Caco-2 (cell line): ENCODE measurements around the gene RNF103. TPM values are rescaled to one million over a fixed set of nuclear protein-coding genes. Genes with fewer than 3 reads are reported as not detected.

ENCODE experiments used
- BruUV-seq: library from RNA; stranded (reverse); fragments of 400-500 nt; replicated peaks from 2 replicates; lab custom pipeline; 2021; lab: Mats Ljungman, UMichigan
- CTCF ChIA-PET: fragments of 300-600 bp; sonication (Branson Sonifier 250); formaldehyde crosslinking; loops from one replicate; lab custom pipeline; 2022; ENCODE audit warnings: antibody characterized with exemption; lab: Charles Lee
- POLR2A ChIA-PET: fragments of 300-600 bp; sonication (Branson Sonifier 250); formaldehyde crosslinking; loops from one replicate; lab custom pipeline; 2022; ENCODE audit warnings: antibody characterized with exemption; lab: Charles Lee
- DNase-seq, 2 experiments: peaks; one replicate each; pipeline versions ENCODE4 v3.0.0 to v3.0.0-alpha.2; 2020 to 2022
- H3K27me3 ChIP-seq: replicated peaks from 2 replicates; pipeline ENCODE4 v1.6.0; 2011; ENCODE audit warnings: low read length; ENCODE audit not compliant: control insufficient read depth, insufficient read depth
- H3K36me3 ChIP-seq: 2 replicates; pipeline ENCODE4 v1.5.1; 2011; ENCODE audit warnings: low read length; ENCODE audit not compliant: control insufficient read depth, insufficient read depth
- H3K4me1 ChIP-seq: fragments of 250-450 bp; sonication (Bioruptor Pico); 2 replicates; pipeline ENCODE4 v1.5.1; 2020; ENCODE audit warnings: mild to moderate bottlenecking
- H3K4me3 ChIP-seq: 2 replicates; pipeline ENCODE4 v1.5.1; 2011; ENCODE audit warnings: low read depth, mild to moderate bottlenecking, control low read depth, low read length
- H3K9me3 ChIP-seq: fragments of 250-450 bp; sonication (Bioruptor Pico); 2 replicates; pipeline ENCODE4 v1.5.1; 2020; ENCODE audit warnings: mild to moderate bottlenecking, moderate library complexity
- H3K27ac Mint-ChIP-seq: one replicate; pipeline ENCODE4 v1.8.0; 2022; ENCODE audit warnings: mixed read lengths; ENCODE audit not compliant: unreplicated experiment
- H3K27me3 Mint-ChIP-seq: one replicate; pipeline ENCODE4 v1.8.0; 2022; ENCODE audit warnings: mixed read lengths; ENCODE audit not compliant: insufficient read depth, unreplicated experiment
- H3K36me3 Mint-ChIP-seq: one replicate; pipeline ENCODE4 v1.8.0; 2022; ENCODE audit warnings: mild to moderate bottlenecking, mixed read lengths; ENCODE audit not compliant: insufficient read depth, unreplicated experiment
- H3K4me1 Mint-ChIP-seq: one replicate; pipeline ENCODE4 v1.8.0; 2022; ENCODE audit warnings: low read depth, mixed read lengths; ENCODE audit not compliant: unreplicated experiment
- H3K4me3 Mint-ChIP-seq: one replicate; pipeline ENCODE4 v1.8.0; 2022; ENCODE audit warnings: mild to moderate bottlenecking, moderate library complexity, mixed read lengths; ENCODE audit not compliant: unreplicated experiment
- H3K9me3 Mint-ChIP-seq: one replicate; pipeline ENCODE4 v1.8.0; 2022; ENCODE audit warnings: mixed read lengths; ENCODE audit not compliant: unreplicated experiment
- CTCF ChIP-seq, 2 experiments: fragments of 200-600 bp in 1 of 2; IDR thresholded peaks; 1 replicate in 1 of 2; 2 replicates in 1 of 2; pipeline versions ENCODE4 v1.5.1 to v1.8.0; 2011 to 2022; ENCODE audit warnings: antibody characterized with exemption in 1 of 2, control low read depth in 1 of 2, inconsistent platforms in 1 of 2, low read depth in 1 of 2, low read length in 1 of 2, mild to moderate bottlenecking in 1 of 2, moderate library complexity in 1 of 2; ENCODE audit not compliant: insufficient read depth in 1 of 2, severe bottlenecking in 1 of 2, unreplicated experiment in 1 of 2
- intact Hi-C: fragments of 100-400 bp; cut with micrococcal nuclease; formaldehyde crosslinking; loops from one replicate; pipeline ENCODE4 v1.10.0; 2022; ENCODE audit not compliant: unreplicated experiment
- total RNA-seq: library from RNA; stranded (reverse); gene quantifications from 2 replicates; pipeline ENCODE4 v1.2.3, GENCODE V29; 2022

RNF103 gene
- total RNA-seq, 1 experiment from 2014 or later: 21.8 TPM

DNA sequence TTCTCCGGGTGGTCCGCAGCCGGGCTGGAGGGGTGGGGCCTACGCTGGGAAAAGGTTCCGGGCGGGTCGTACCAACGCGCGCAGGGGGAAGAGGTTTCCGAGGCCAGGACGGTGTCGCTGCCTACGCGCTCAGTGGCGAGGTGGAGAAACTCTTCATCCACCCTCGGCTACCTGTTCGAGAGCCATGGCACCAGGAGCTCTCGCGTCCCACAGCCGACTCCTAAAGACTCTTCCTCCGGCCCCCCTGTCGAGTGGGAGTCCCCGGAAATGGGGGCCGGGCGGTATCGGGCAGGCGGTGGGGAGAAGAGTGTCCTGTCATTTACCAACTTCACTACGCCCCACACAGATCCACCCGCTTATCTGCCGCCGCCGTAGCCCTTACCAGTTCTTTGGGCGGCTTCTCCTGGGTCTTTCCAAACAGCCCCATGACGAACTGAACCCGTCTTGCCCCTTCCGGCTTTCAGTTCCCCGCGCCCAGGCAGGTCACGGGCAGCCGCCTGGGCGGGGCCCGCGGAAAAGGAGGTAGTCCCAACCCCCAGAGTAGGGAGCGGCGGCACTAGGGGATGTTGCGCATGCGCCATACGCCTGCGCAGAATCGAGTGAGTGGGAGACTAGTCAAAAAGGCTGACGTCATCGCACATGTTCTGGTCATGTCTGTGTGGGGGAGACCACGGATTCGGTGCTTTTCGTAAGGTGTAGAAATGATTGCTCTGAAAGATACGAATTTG is 60.6 kb downstream of the RNF103 start, which contains the start of gene CHMP3:
Gene CHMP3, minus strand, starts transcription at position 522 of the 728 bp plus-strand sequence. Its CDS starts 95 bp downstream, at position 427.
- Histone ChIP-seq H3K36me3 (peaks cover 2% of the 10 kb centered on the region; the same call in 1 of the 2 replicates), H3K9me3 (0 out of 2 replicates have a peak, but pooled peaks cover under 1% of the 10 kb centered on the region), H3K4me3 (peak within 1 kb of the TSS; percentile 81), H3K27me3 (no peaks in the 10 kb centered on the region), H3K4me1 (peaks cover 13% of the 10 kb centered on the region)
- no peak for TF ChIP-seq CTCF (IDR thresholded peaks at IDR 0.05; ENCODE audit: insufficient read depth in 1 of 2, low read depth in 1 of 2, low read length in 1 of 2, severe bottlenecking in 1 of 2, unreplicated experiment in 1 of 2)
- Mint-ChIP-seq H3K27ac (peak within 1 kb of the TSS; percentile 98), H3K4me3 (peak within 1 kb of the TSS; percentile 97), H3K36me3 (peaks cover 26% of the 10 kb centered on the region), H3K27me3 (no peaks in the 10 kb centered on the region), H3K4me1 (peaks cover 16% of the 10 kb centered on the region), H3K9me3 (peaks cover 9% of the 10 kb centered on the region)
- DNase-seq: peak; percentile 98
- TSS peak; percentile 50 for BruUV-seq
- intact Hi-C loops: loop anchor here (1.0 to 5.0 kb wide), 3 partner anchors 60 to 122 kb away; partner anchors contain the start of genes KDM3A and RNF103
- ChIA-PET POLR2A (interaction anchor here (2.1 kb wide), 1 partner anchor 122 kb away, joined by 6 read pairs; the partner anchor contains the start of gene KDM3A), CTCF (no interaction called here)

DNA sequence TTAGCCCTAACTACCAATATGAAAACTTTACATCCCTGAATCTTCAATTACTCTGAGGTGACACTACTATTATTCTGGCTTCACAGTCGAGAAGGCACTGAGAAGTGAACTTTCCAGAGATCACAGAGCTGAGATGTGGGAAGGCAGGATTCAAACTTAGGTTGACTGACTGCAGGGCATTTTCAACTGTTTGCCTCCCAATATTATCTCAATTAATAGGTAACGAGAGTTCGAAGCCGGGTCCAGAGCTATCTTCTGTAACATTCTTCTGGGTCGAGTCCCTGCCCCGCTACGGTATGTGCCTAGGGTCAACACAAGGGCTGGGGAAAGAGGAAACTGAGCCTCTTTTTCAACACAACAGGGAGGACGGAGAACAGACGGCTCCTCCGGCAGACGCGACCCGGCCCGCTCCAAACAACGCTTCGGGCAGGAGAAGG is 61.2 kb downstream of the RNF103 start:
- Mint-ChIP-seq H3K4me3 (peak overlapping the region; percentile 97), H3K9me3 (peaks cover 9% of the 10 kb centered on the region), H3K4me1 (peaks cover 16% of the 10 kb centered on the region), H3K27me3 (no peaks in the 10 kb centered on the region), H3K36me3 (peaks cover 26% of the 10 kb centered on the region), H3K27ac (peak overlapping the region; percentile 98)
- intact Hi-C loops: loop anchor here (2.0 to 5.0 kb wide), 2 partner anchors 60 to 110 kb away; partner anchors contain the start of gene RNF103
- no peak for TF ChIP-seq CTCF (IDR thresholded peaks at IDR 0.05; ENCODE audit: insufficient read depth in 1 of 2, low read depth in 1 of 2, low read length in 1 of 2, severe bottlenecking in 1 of 2, unreplicated experiment in 1 of 2)
- ChIA-PET CTCF (no interaction called here), POLR2A (interaction anchor here (0.9 to 2.1 kb wide), 2 partner anchors 54 to 121 kb away, joined by 3 to 6 read pairs; partner anchors contain the start of gene KDM3A)
- Histone ChIP-seq H3K27me3 (no peaks in the 10 kb centered on the region), H3K36me3 (peaks cover 2% of the 10 kb centered on the region; the same call in 1 of the 2 replicates), H3K4me3 (peak overlapping the region; percentile 81), H3K4me1 (peaks cover 13% of the 10 kb centered on the region), H3K9me3 (peaks cover 6% of the 10 kb centered on the region; the same call in 1 of the 2 replicates)
- BruUV-seq: no TSS peak
- no peak for DNase-seq

- Histone ChIP-seq H3K4me1 (peaks cover 21% of the 10 kb centered on the region), H3K4me3 (no peak overlapping the region), H3K27me3 (no peaks in the 10 kb centered on the region), H3K36me3 (peaks cover 2% of the 10 kb centered on the region; the same call in 1 of the 2 replicates), H3K9me3 (peaks cover 9% of the 10 kb centered on the region)
- no TSS peak for BruUV-seq
- no peaks in the 10 kb centered on the region for H3K9me3 Mint-ChIP-seq
- no peaks in the 10 kb centered on the region for H3K27me3 Mint-ChIP-seq
- no peak for DNase-seq
- no peak for TF ChIP-seq CTCF (IDR thresholded peaks at IDR 0.05; ENCODE audit: insufficient read depth in 1 of 2, low read depth in 1 of 2, low read length in 1 of 2, severe bottlenecking in 1 of 2, unreplicated experiment in 1 of 2)
- POLR2A ChIA-PET: no interaction called here
- CTCF ChIA-PET: no interaction called here
- peaks cover 21% of the 10 kb centered on the region for H3K36me3 Mint-ChIP-seq
- H3K27ac Mint-ChIP-seq: no peak overlapping the region
- intact Hi-C loops: no loop called here
- no peak overlapping the region for H3K4me3 Mint-ChIP-seq
- peaks cover 8% of the 10 kb centered on the region for H3K4me1 Mint-ChIP-seq
These were observed 65.8 kb downstream of the RNF103 start for GRCh38 chr2:86557836-86558235.
